Nephron (organoid): ENCODE data around the gene FAM135A.

Experiments used
- H3K27ac Mint-ChIP-seq, 3 experiments: 2 replicates each; pipeline ENCODE4 v1.8.0; 2020; ENCODE audit warnings: mixed read lengths in 3 of 3, mild to moderate bottlenecking in 2 of 3, moderate library complexity in 1 of 3
- H3K27me3 Mint-ChIP-seq: 2 replicates; pipeline ENCODE4 v1.8.0; 2021; ENCODE audit warnings: low read depth, mild to moderate bottlenecking, moderate library complexity, mixed read lengths
- H3K36me3 Mint-ChIP-seq: 2 replicates; pipeline ENCODE4 v1.8.0; 2020; ENCODE audit warnings: low read depth, mixed read lengths
- H3K4me1 Mint-ChIP-seq: 2 replicates; pipeline ENCODE4 v1.8.0; 2020; ENCODE audit warnings: mixed read lengths
- H3K4me3 Mint-ChIP-seq, 3 experiments: 2 replicates each; pipeline ENCODE4 v1.8.0; 2020; ENCODE audit warnings: mild to moderate bottlenecking in 3 of 3, mixed read lengths in 3 of 3, moderate library complexity in 2 of 3
- H3K9me3 Mint-ChIP-seq: 2 replicates; pipeline ENCODE4 v1.8.0; 2020; ENCODE audit warnings: mixed read lengths
- CTCF ChIP-seq, 3 experiments: fragments of 200-600 bp; sonication (generic); IDR thresholded peaks; one replicate each; pipeline ENCODE4 v1.5.0; 2021; ENCODE audit warnings: antibody characterized with exemption in 3 of 3; ENCODE audit not compliant: unreplicated experiment in 3 of 3

Gene FAM135A

GRCh38 chr6:70391492-70391891 lies 21.8 kb upstream of the FAM135A start:
- Mint-ChIP-seq H3K4me3 (no peak overlapping the region), H3K27me3 (peaks cover 4% of the 10 kb centered on the region), H3K36me3 (no peaks in the 10 kb centered on the region), H3K9me3 (no peaks in the 10 kb centered on the region), H3K4me1 (no peaks in the 10 kb centered on the region), H3K27ac (no peak overlapping the region)
- TF ChIP-seq CTCF (IDR thresholded peaks at IDR 0.05; ENCODE audit: unreplicated experiment in 3 of 3), result no peak

GRCh38 chr6:70394518-70395300 lies 18.6 kb upstream of the FAM135A start:
- no peak overlapping the region for H3K4me3 Mint-ChIP-seq
- TF ChIP-seq CTCF (IDR thresholded peaks at IDR 0.05; ENCODE audit: unreplicated experiment in 3 of 3), result no peak
- no peak overlapping the region for H3K27ac Mint-ChIP-seq
- no peaks in the 10 kb centered on the region for H3K36me3 Mint-ChIP-seq
- H3K27me3 Mint-ChIP-seq, result peaks cover 7% of the 10 kb centered on the region
- no peaks in the 10 kb centered on the region for H3K4me1 Mint-ChIP-seq
- H3K9me3 Mint-ChIP-seq, result no peaks in the 10 kb centered on the region

- Mint-ChIP-seq H3K27me3 (peaks cover 7% of the 10 kb centered on the region), H3K4me3 (no peak overlapping the region), H3K9me3 (no peaks in the 10 kb centered on the region), H3K4me1 (no peaks in the 10 kb centered on the region), H3K27ac (no peak overlapping the region), H3K36me3 (no peaks in the 10 kb centered on the region)
- TF ChIP-seq CTCF (IDR thresholded peaks at IDR 0.05; ENCODE audit: unreplicated experiment in 3 of 3), result no peak
These were observed 18.0 kb upstream of the FAM135A start for GRCh38 chr6:70395301-70395672.

- Mint-ChIP-seq H3K4me1 (no peaks in the 10 kb centered on the region), H3K36me3 (no peaks in the 10 kb centered on the region), H3K4me3 (no peak overlapping the region), H3K9me3 (no peaks in the 10 kb centered on the region), H3K27me3 (peaks cover 7% of the 10 kb centered on the region), H3K27ac (no peak overlapping the region)
- no peak for TF ChIP-seq CTCF (IDR thresholded peaks at IDR 0.05; ENCODE audit: unreplicated experiment in 3 of 3)
These were observed 17.1 kb upstream of the FAM135A start for GRCh38 chr6:70396163-70396562.

- H3K27ac Mint-ChIP-seq, result no peak overlapping the region
- peaks cover 7% of the 10 kb centered on the region for H3K27me3 Mint-ChIP-seq
- H3K4me3 Mint-ChIP-seq, result no peak overlapping the region
- no peaks in the 10 kb centered on the region for H3K4me1 Mint-ChIP-seq
- H3K9me3 Mint-ChIP-seq, result no peaks in the 10 kb centered on the region
- TF ChIP-seq CTCF (IDR thresholded peaks at IDR 0.05; ENCODE audit: unreplicated experiment in 3 of 3), result no peak
- no peaks in the 10 kb centered on the region for H3K36me3 Mint-ChIP-seq
These were observed 16.2 kb upstream of the FAM135A start for GRCh38 chr6:70396796-70397729.
